Ovary (tissue), 3 donors: Measurements from ENCODE around the gene VPS51.

Experiments used
- EP300 ChIP-seq: sonication (generic); formaldehyde crosslinking; IDR thresholded peaks from one replicate; pipeline ENCODE4 v1.6.1; 2017; ENCODE audit warnings: antibody characterized with exemption
- POLR2A ChIP-seq: fragments of 450-650 bp; IDR thresholded peaks from one replicate; pipeline ENCODE4 v1.6.1; 2017; ENCODE audit warnings: antibody characterized with exemption, mild to moderate bottlenecking, moderate library complexity
- TF ChIP-seq, protein P1 (sequence below), 3 donors: fragments of 450-650 bp in 2 of 3; fragments of 200-600 bp in 1 of 3; IDR thresholded peaks; one replicate each; pipeline versions ENCODE4 v1.5.1 to v1.8.0; 2016 to 2022; ENCODE audit warnings: antibody characterized with exemption in 3 of 3, mild to moderate bottlenecking in 1 of 3
- donor health status: DM: no; HTN: no; CAD: no.

DNA sequence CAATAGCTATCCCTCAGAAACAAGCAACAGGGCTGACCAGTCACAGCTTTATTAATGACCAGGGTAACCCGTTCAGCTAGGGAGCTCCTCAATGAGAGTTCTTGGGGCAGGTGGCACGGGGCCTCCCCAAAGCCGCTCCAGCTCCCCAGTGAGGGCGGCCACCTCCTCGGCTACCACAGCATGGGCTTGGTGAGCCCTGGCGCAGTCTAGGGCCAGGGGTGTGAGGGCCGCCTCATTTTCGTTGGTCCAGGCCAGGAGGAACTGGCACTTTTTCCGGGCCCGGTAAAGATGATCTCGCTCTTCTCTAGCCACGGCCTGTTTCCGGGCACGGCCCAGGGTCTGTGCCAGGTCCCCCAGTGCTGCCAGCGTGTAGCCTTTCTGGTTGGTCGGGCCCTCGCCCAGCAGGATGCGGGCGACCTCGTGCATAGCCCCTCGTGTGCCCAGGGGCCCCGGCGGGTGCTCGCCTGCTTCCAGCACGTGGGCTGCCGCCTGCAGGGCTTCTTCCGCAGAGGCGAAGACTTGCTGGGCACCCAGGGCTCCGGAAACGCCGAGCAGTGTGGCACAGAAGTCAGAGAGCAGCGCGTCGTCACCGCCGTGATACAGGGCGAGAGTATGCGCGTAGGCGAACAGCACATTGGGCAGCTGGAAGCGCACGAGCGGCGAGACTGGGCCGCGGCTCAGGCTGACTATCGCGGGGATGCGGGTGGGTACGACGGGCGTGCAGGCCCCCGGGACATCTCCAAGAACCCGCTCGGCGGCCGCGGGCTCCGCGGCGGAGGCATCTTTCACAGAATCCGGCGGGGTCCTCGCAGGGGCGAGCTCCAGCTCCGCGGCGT is 20.6 kb downstream of the VPS51 start:
- TF ChIP-seq POLR2A (no peak), EP300 (no peak)
- TF ChIP-seq, protein P1, sequence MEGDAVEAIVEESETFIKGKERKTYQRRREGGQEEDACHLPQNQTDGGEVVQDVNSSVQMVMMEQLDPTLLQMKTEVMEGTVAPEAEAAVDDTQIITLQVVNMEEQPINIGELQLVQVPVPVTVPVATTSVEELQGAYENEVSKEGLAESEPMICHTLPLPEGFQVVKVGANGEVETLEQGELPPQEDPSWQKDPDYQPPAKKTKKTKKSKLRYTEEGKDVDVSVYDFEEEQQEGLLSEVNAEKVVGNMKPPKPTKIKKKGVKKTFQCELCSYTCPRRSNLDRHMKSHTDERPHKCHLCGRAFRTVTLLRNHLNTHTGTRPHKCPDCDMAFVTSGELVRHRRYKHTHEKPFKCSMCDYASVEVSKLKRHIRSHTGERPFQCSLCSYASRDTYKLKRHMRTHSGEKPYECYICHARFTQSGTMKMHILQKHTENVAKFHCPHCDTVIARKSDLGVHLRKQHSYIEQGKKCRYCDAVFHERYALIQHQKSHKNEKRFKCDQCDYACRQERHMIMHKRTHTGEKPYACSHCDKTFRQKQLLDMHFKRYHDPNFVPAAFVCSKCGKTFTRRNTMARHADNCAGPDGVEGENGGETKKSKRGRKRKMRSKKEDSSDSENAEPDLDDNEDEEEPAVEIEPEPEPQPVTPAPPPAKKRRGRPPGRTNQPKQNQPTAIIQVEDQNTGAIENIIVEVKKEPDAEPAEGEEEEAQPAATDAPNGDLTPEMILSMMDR (IDR thresholded peaks at IDR 0.05), result no peak
